ENCODE data around the gene AHSG.

The AHSG gene

DNA sequence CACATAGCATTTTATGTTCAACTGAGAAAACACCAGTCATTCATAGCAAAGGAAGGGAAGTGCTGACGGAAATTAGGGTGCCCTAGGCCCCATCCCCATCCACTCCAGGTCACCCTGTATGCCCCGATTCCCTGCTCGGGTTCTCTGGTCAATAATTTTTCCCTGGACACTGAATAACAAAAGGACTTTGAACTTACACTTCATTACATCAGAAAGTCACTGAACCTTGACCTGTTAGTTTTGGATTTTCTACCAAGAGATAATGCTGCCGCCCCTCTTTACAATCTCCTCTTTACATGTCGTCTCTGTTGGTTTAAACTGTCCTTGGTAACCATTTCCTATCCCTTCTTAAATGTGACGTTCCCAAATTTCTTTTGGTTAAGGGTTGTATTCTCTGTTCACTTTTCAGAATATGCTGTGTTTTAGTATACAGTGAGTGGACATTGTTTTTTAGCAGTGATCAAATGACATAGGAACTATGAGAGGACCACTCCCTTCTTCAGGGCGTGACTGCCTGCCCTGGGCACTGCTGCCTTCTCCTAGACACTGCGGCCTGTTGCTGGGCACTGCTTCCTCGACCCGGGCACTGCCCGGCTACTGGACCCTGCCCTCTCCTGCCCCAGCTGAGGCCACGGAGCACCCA lies 13.6 kb upstream of the AHSG start:
- Histone ChIP-seq H3K4me1 (ENCODE audit: insufficient read depth, low read length, poor library complexity, severe bottlenecking) (no peaks in the 10 kb centered on the region), H3K36me3 (ENCODE audit: insufficient read depth, low read length) (no peaks in the 10 kb centered on the region), H3F3A (ENCODE audit: low read depth) (no peaks in the 10 kb centered on the region), H3K79me2 (ENCODE audit: insufficient read depth, low read length) (no peaks in the 10 kb centered on the region), H3K4me3 (ENCODE audit: low read length, poor library complexity, severe bottlenecking) (no peak overlapping the region), H3K27me3 (ENCODE audit: insufficient read depth, low read length, poor library complexity, severe bottlenecking) (no peaks in the 10 kb centered on the region), H4K20me1 (ENCODE audit: insufficient read depth, low read length, poor library complexity, severe bottlenecking) (no peaks in the 10 kb centered on the region), H3K9me3 (ENCODE audit: insufficient read depth, low read depth, low read length) (no peaks in the 10 kb centered on the region), H3K9ac (ENCODE audit: low read depth, low read length, poor library complexity, severe bottlenecking) (no peak overlapping the region), H3K9me2 (replicated peaks; ENCODE audit: low read depth, low read length) (no peaks in the 10 kb centered on the region), H2AFZ (ENCODE audit: low read length) (no peak overlapping the region), H3K4me2 (ENCODE audit: low read depth, low read length, poor library complexity, severe bottlenecking) (no peak overlapping the region)
- no peak for TF ChIP-seq EZH2phosphoT487 (IDR thresholded peaks at IDR 0.05; ENCODE audit: borderline replicate concordance)
- TF ChIP-seq, protein P1, sequence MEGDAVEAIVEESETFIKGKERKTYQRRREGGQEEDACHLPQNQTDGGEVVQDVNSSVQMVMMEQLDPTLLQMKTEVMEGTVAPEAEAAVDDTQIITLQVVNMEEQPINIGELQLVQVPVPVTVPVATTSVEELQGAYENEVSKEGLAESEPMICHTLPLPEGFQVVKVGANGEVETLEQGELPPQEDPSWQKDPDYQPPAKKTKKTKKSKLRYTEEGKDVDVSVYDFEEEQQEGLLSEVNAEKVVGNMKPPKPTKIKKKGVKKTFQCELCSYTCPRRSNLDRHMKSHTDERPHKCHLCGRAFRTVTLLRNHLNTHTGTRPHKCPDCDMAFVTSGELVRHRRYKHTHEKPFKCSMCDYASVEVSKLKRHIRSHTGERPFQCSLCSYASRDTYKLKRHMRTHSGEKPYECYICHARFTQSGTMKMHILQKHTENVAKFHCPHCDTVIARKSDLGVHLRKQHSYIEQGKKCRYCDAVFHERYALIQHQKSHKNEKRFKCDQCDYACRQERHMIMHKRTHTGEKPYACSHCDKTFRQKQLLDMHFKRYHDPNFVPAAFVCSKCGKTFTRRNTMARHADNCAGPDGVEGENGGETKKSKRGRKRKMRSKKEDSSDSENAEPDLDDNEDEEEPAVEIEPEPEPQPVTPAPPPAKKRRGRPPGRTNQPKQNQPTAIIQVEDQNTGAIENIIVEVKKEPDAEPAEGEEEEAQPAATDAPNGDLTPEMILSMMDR (conservative IDR thresholded peaks at IDR 0.05; ENCODE audit: low read length) = no peak

DNA sequence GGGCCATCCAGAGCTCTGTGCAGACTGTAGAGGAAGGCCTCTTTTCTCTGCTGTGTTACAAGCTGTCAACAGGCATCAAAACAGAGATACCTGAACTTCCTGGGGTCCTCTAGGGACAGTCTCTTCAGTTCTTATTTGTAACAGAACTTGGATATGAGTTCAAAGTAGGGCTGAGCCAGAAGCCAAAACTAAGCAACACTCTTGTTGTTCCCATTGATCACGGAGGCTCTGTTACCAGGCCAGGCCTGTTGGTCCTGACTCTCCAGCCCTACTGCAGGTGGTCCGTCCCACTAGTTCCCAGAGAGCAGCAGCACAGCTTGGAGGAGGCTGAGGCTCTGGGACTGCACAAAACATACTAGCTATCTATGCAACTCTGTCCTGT lies 13.1 kb upstream of the AHSG start:
- no peaks in the 10 kb centered on the region for H3K4me1 ChIP-seq (ENCODE audit: insufficient read depth, low read length, poor library complexity, severe bottlenecking)
- no peak overlapping the region for H2AFZ ChIP-seq (ENCODE audit: low read length)

DNA sequence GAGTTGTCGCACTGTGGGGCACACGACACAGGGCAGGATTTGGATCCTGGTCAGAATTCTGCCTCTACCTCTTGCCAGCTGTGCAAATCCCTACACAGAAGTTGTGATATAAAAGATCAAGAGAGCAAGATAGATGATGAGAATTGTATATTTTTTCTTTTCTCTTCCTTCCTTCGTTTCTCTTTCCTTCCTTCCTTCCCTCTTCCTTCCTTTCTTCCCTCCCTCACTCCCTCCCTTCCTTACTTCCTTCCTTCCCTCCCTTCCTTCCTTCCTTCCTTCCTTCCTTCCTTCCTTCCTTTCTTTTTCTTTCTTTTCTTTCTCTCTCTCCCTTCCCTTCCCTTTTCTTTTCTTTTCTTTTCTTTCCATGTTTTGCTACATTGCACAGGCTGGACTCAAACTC lies 12.0 kb upstream of the AHSG start:
- no peaks in the 10 kb centered on the region for H3F3A ChIP-seq (ENCODE audit: low read depth)
- TF ChIP-seq, protein P1 (conservative IDR thresholded peaks at IDR 0.05; ENCODE audit: low read length) = no peak
- TF ChIP-seq EZH2phosphoT487 (IDR thresholded peaks at IDR 0.05; ENCODE audit: borderline replicate concordance) = no peak
- no peak overlapping the region for H3K4me3 ChIP-seq (ENCODE audit: low read length, poor library complexity, severe bottlenecking)
- H4K20me1 ChIP-seq (ENCODE audit: insufficient read depth, low read length, poor library complexity, severe bottlenecking) = no peaks in the 10 kb centered on the region
- H3K9me3 ChIP-seq (ENCODE audit: insufficient read depth, low read depth, low read length) = no peaks in the 10 kb centered on the region
- H3K9me2 ChIP-seq (replicated peaks; ENCODE audit: low read depth, low read length) = no peaks in the 10 kb centered on the region
- no peak overlapping the region for H3K9ac ChIP-seq (ENCODE audit: low read depth, low read length, poor library complexity, severe bottlenecking)
- H3K4me2 ChIP-seq (ENCODE audit: low read depth, low read length, poor library complexity, severe bottlenecking) = no peak overlapping the region
- no peaks in the 10 kb centered on the region for H3K27me3 ChIP-seq (ENCODE audit: insufficient read depth, low read length, poor library complexity, severe bottlenecking)
- no peak overlapping the region for H2AFZ ChIP-seq (ENCODE audit: low read length)
- H3K36me3 ChIP-seq (ENCODE audit: insufficient read depth, low read length) = no peaks in the 10 kb centered on the region
- H3K79me2 ChIP-seq (ENCODE audit: insufficient read depth, low read length) = no peaks in the 10 kb centered on the region
- H3K4me1 ChIP-seq (ENCODE audit: insufficient read depth, low read length, poor library complexity, severe bottlenecking) = no peaks in the 10 kb centered on the region

More for the DNA sequence above, 13.1 kb upstream of the AHSG start:
- H3K9ac ChIP-seq (ENCODE audit: low read depth, low read length, poor library complexity, severe bottlenecking) = no peak overlapping the region
- H4K20me1 ChIP-seq (ENCODE audit: insufficient read depth, low read length, poor library complexity, severe bottlenecking) = no peaks in the 10 kb centered on the region
- no peaks in the 10 kb centered on the region for H3K9me2 ChIP-seq (replicated peaks; ENCODE audit: low read depth, low read length)
- no peak for TF ChIP-seq EZH2phosphoT487 (IDR thresholded peaks at IDR 0.05; ENCODE audit: borderline replicate concordance)
- TF ChIP-seq, protein P1 (conservative IDR thresholded peaks at IDR 0.05; ENCODE audit: low read length) = no peak
- no peak overlapping the region for H3K4me3 ChIP-seq (ENCODE audit: low read length, poor library complexity, severe bottlenecking)
- H3K9me3 ChIP-seq (ENCODE audit: insufficient read depth, low read depth, low read length) = no peaks in the 10 kb centered on the region
- H3F3A ChIP-seq (ENCODE audit: low read depth) = no peaks in the 10 kb centered on the region
- no peaks in the 10 kb centered on the region for H3K36me3 ChIP-seq (ENCODE audit: insufficient read depth, low read length)
- H3K4me2 ChIP-seq (ENCODE audit: low read depth, low read length, poor library complexity, severe bottlenecking) = no peak overlapping the region
- H3K79me2 ChIP-seq (ENCODE audit: insufficient read depth, low read length) = no peaks in the 10 kb centered on the region
- H3K27me3 ChIP-seq (ENCODE audit: insufficient read depth, low read length, poor library complexity, severe bottlenecking) = no peaks in the 10 kb centered on the region

Measured in Loucy (cell line).